HepG2 (cell line): Measurements from ENCODE around the gene OLFM1. TPM values are rescaled to one million over a fixed set of nuclear protein-coding genes. Genes with fewer than 3 reads are reported as not detected.

Source experiments
- ATAC-seq: fragments of 200-7000 bp; cut with Tn5 transposase; 3 replicates; pipeline ENCODE4 v1.9.1; 2020; ENCODE audit warnings: mild to moderate bottlenecking, moderate library complexity
- BruUV-seq: library from RNA; stranded (reverse); fragments of 400-500 nt; replicated peaks from 2 replicates; lab custom pipeline; 2021; lab: Mats Ljungman, UMichigan
- CTCF ChIA-PET: fragments of 300-600 bp; formaldehyde crosslinking; extraction: SDS; loops from one replicate; lab custom pipeline; 2021; ENCODE audit warnings: low total read pairs, inconsistent platforms, low intra/inter-chr PET ratio; lab: Yijun Ruan, JAX
- POLR2A ChIA-PET: fragments of 350-600 bp; sonication (Branson Sonifier 250); formaldehyde crosslinking; loops from one replicate; lab custom pipeline; 2020; ENCODE audit warnings: antibody characterized with exemption, inconsistent platforms; lab: Yijun Ruan, JAX
- DNase-seq: peaks from one replicate; pipeline ENCODE4 v3.0.0-alpha.2; 2015; ENCODE audit warnings: low spot score
- FAIRE-seq: peaks from 3 replicates; lab custom pipeline; 2011; peaks lifted over from hg19 to GRCh38; lab: Jason Lieb, UNC
- H2AFZ ChIP-seq: one replicate; pipeline ENCODE4 v1.6.1; 2011; ENCODE audit warnings: low read length, inconsistent platforms
- H3K27ac ChIP-seq: fragments of 300-600 bp; 3 replicates; pipeline ENCODE4 v1.8.0; 2011; ENCODE audit warnings: mixed run types, mild to moderate bottlenecking, mixed read lengths, low read length, inconsistent platforms; ENCODE audit not compliant: insufficient read depth; ENCODE audit errors: extremely low read length
- H3K27me3 ChIP-seq, 2 experiments: fragments of 200-600 bp in 1 of 2; 2 replicates in 1 of 2; 3 replicates in 1 of 2; pipeline versions ENCODE4 v1.6.0 to v1.8.0; 2011; ENCODE audit warnings: low read length in 2 of 2, mild to moderate bottlenecking in 2 of 2, moderate library complexity in 2 of 2, inconsistent platforms in 1 of 2; ENCODE audit not compliant: insufficient read depth in 2 of 2, control insufficient read depth in 1 of 2
- H3K36me3 ChIP-seq, 2 experiments: fragments of 200-600 bp in 1 of 2; replicated peaks in 1 of 2; 2 replicates in 1 of 2; 3 replicates in 1 of 2; pipeline versions ENCODE4 v1.5.1 to v1.8.0; 2011; ENCODE audit warnings: low read length in 2 of 2, inconsistent platforms in 1 of 2; ENCODE audit not compliant: insufficient read depth in 2 of 2, control insufficient read depth in 1 of 2
- H3K4me1 ChIP-seq: 2 replicates; pipeline ENCODE4 v1.5.1; 2012; ENCODE audit warnings: low read length, inconsistent platforms; ENCODE audit not compliant: insufficient read depth
- H3K4me2 ChIP-seq: 2 replicates; pipeline ENCODE4 v1.6.0; 2011; ENCODE audit warnings: low read depth, low read length, inconsistent platforms
- H3K4me3 ChIP-seq, 3 experiments: fragments of 200-600 bp in 1 of 3; sonication (generic), shearing (Covaris generic) in 1 of 3; replicated peaks in 1 of 3; 2 replicates each; pipeline ENCODE4 v1.5.1; 2011 to 2016; ENCODE audit warnings: low read length in 3 of 3, inconsistent platforms in 2 of 3, low read depth in 2 of 3, mild to moderate bottlenecking in 2 of 3, control low read depth in 1 of 3, mixed read lengths in 1 of 3; ENCODE audit not compliant: insufficient read depth in 1 of 3
- H3K79me2 ChIP-seq: one replicate; pipeline ENCODE4 v1.6.1; 2011; ENCODE audit warnings: low read length, inconsistent platforms; ENCODE audit not compliant: insufficient read depth
- H3K9ac ChIP-seq: 2 replicates; pipeline ENCODE4 v1.6.0; 2011; ENCODE audit warnings: mild to moderate bottlenecking, low read depth, low read length, inconsistent platforms; ENCODE audit not compliant: insufficient read depth
- H3K9me3 ChIP-seq: 2 replicates; pipeline ENCODE4 v1.5.1; 2012; ENCODE audit warnings: mild to moderate bottlenecking, low read length
- H4K20me1 ChIP-seq: 2 replicates; pipeline ENCODE4 v1.6.0; 2011; ENCODE audit warnings: inconsistent platforms, mild to moderate bottlenecking, low read length, moderate library complexity; ENCODE audit not compliant: insufficient read depth
- ATAD3A ChIP-seq: sonication (generic); formaldehyde crosslinking; IDR thresholded peaks from 2 replicates; pipeline ENCODE4 v1.4.0; 2020; ENCODE audit warnings: missing genetic modification reagents
- DBP ChIP-seq: sonication (generic); formaldehyde crosslinking; IDR thresholded peaks from 2 replicates; pipeline ENCODE4 v1.4.0; 2020; ENCODE audit warnings: missing genetic modification reagents; ENCODE audit errors: not compliant biosample characterization
- LRRFIP1 ChIP-seq: sonication (generic); formaldehyde crosslinking; conservative IDR thresholded peaks from 2 replicates; pipeline ENCODE4 v1.4.0; 2020; ENCODE audit warnings: missing genetic modification reagents
- WGBS: methylation state at CpG from one replicate; pipeline ENCODE4 v1.1.6; 2017; ENCODE audit warnings: low lambda C conversion rate; 5-methylcytosine and 5-hydroxymethylcytosine counted together
- in situ Hi-C: cut with HindIII; loops from 2 replicates; pipeline ENCODE4 v1.10.0; 2017; ENCODE audit warnings: low pct_unique_long_range_greater_than_20kb; ENCODE audit not compliant: extremely low pct_ligation_motif_present
- intact Hi-C: fragments of 100-400 bp; cut with micrococcal nuclease; formaldehyde crosslinking; loops from one replicate; pipeline ENCODE4 v1.10.0; 2022; ENCODE audit not compliant: unreplicated experiment
- polyA plus RNA-seq, 8 experiments: library from polyadenylated mRNA; depleted of rRNA in 3 of 8; stranded (reverse) in 7 of 8; unstranded in 1 of 8; fragments of >200 nt; fragmentation: Illumina TruSeq in 4 of 8; extraction: Trizol in 4 of 8; gene quantifications; 2 replicates each; pipeline versions ENCODE4 v1.2.1 to v1.2.3, GENCODE V29; 2011 to 2016; ENCODE audit warnings: low read depth in 4 of 8, missing spikeins in 1 of 8, mixed read lengths in 1 of 8; ENCODE audit not compliant: insufficient read depth in 1 of 8
- total RNA-seq, 5 experiments: library from RNA; depleted of rRNA; stranded (reverse); fragments of >200 nt; fragmentation: Illumina TruSeq; extraction: Trizol; gene quantifications; 2 replicates each; pipeline ENCODE4 v1.2.3, GENCODE V29; 2016; ENCODE audit warnings: low read depth in 1 of 5

The OLFM1 gene
- total and polyA plus RNA-seq, 2 of the 13 experiments (the other 11 are each of a cell fraction or from before 2014, with no cell fraction given) = not detected

GRCh38 chr9:135084262-135084661 is 3.2 kb upstream of the OLFM1 start:
- TF ChIP-seq LRRFIP1 (no peak), ATAD3A (CRISPR knock-in tag) (no peak), DBP (CRISPR knock-in tag) (no peak)
- Histone ChIP-seq H2AFZ (no peak overlapping the region), H3K27me3 (peaks cover 6 to 81% of the 10 kb centered on the region in 2 experiments), H4K20me1 (no peaks in the 10 kb centered on the region), H3K9me3 (no peaks in the 10 kb centered on the region), H3K4me1 (peaks cover 29% of the 10 kb centered on the region), H3K4me3 (no peak overlapping the region), H3K36me3 (no peaks in the 10 kb centered on the region), H3K9ac (no peak overlapping the region), H3K27ac (no peak overlapping the region), H3K79me2 (no peaks in the 10 kb centered on the region), H3K4me2 (no peak overlapping the region)
- CTCF ChIA-PET = no interaction called here
- in situ Hi-C loops (no loop called here), intact Hi-C loops (no loop called here)
- POLR2A ChIA-PET = no interaction called here
- WGBS = 39% methylated on average over 1 of the region's 1 CpG
- no peak for FAIRE-seq
- ATAC-seq = no peak
- no peak for DNase-seq
- no TSS peak for BruUV-seq
